GM18507 (cell line): Measurements from ENCODE around the gene SAMD14.

Source experiments
- DNase-seq: peaks from one replicate; pipeline ENCODE4 v3.0.0; 2011; ENCODE audit warnings: low read depth; ENCODE audit not compliant: insufficient read length; ENCODE audit errors: extremely low spot score
- FAIRE-seq: peaks from 2 replicates; lab custom pipeline; 2011; peaks lifted over from hg19 to GRCh38; lab: Jason Lieb, UNC

Gene SAMD14

DNA sequence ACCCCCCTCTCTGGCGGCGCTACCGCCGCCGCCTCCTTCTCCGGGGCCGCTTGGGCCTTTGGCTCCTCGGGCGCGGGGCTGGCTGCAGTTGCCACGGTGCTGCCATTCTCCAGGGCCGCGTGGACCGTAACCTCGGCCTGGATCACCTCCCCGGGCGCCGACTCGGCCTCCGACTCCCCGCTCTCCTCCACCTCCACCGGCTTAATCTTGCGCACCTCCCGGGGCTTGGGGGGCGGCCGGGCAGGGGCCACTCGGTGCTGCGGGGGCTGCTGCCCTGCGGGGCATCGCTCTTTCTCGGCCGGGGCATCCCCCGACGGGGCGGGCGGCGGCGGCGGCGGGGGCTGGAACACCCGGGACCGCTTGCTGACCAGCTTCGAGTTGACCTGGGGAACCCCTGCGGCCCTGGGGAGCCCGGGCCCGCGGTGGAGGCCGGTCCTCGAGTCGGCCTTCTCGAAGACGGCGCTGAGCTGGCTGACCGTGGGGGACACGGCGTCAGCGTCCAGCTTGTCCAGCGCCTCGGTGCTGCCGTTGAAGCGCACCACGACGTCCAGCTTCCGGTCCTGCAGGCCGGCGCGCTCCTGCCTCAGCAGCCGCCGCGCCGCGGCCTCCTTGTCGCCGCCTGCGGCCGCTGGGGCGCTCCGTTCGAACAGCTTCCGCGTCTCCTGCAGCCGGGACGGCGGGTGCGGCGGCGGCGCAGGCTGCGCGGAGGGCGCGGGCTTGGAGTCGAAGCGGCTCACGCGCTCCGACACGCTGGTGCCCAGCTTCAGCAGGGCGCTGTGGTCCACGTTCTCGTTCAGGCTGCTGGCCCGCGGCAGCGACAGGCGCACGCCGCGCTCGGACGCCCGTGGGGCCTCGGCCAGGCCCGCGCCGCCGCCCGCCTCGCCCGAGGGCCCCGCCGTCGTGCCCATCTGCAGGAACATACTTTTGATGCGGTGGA is 19.7 kb upstream of the SAMD14 start:
- DNase-seq: no peak
- FAIRE-seq: no peak

GRCh38 chr17:50149091-50149416 is 19.1 kb upstream of the SAMD14 start:
- FAIRE-seq (no peak), DNase-seq (no peak)

DNA sequence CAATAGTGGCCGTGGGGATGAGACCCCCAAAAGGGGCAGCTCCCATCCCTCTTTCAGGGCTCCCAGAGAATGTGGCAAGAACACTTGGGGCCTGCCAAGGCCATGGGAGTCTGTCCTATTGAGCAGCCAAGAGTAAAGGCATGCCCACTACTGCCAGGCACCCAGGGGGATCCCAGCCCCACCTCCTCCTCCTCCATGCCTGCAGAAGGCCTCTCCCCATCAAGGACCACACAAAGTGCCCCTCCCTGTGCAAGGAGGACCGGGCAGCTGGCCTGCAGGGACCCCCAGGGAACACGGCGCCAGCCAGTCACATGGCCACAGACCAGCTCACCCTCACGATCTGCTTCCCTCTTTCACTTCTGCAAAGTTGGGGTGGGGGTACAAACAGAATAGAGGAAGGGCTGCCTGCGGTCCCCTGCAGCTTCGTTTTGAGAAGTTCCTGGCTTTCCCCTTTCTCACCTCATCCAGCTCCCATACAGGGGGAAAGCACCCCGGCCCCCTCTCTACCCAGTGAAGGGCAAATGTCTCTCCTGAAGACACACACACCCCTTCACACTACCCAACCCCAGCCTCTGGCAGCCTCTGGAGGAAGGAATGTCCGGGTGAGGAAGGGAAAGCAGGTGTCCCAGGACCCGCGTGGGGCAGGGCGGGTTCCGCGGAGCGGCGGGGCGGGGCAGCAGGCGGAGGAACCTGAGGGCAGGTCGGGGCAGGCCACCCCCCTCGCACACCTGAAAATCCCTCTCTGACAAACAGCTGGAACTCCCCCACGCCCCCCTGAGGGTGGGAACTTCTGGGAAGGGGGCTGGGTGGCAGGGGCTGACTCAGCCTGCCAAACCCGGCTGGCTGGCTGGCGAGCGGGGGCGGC is 18.5 kb upstream of the SAMD14 start:
- DNase-seq (no peak), FAIRE-seq (peak; percentile 98)

- DNase-seq (no peak), FAIRE-seq (no peak)
Measured at GRCh38 chr17:50147841-50148225, 17.9 kb upstream of the SAMD14 start.

GRCh38 chr17:50146927-50147665 is 17.1 kb upstream of the SAMD14 start:
- peak; percentile 71 for FAIRE-seq
- DNase-seq: no peak

DNA sequence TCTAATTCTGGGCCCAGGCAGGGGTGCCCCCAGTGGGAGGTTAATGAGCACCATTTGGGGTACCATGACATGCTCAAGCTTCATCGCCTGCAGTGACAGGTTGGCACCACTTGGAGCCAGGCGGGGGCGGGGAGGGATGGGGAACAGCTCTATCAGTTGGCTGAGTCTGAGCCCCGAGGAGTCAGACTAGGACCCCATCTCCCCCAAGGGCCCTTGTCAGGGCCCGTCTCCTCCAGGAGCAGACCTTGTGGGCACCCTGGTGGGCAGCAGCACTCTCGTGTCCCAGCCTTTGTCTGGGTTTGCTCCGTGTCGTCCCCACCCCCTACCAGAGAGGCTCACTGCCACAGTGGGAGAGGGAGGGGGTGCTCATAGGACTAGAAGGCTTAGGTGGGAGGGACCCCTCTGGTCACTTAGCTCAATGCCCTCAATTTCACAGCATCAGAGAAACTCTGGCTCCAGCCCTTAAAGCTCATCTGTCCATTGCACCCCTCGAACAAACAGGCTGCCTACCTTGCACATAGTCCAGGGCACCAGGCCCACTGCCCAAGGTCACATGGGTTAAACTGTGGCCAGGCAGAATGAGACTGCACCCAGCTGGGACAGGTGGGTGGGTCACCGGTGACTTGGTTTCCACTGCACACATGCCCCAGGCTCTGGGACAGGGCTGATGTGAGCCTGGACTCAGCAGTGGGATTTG is 16.4 kb upstream of the SAMD14 start:
- FAIRE-seq (peak; percentile 5), DNase-seq (no peak)

DNA sequence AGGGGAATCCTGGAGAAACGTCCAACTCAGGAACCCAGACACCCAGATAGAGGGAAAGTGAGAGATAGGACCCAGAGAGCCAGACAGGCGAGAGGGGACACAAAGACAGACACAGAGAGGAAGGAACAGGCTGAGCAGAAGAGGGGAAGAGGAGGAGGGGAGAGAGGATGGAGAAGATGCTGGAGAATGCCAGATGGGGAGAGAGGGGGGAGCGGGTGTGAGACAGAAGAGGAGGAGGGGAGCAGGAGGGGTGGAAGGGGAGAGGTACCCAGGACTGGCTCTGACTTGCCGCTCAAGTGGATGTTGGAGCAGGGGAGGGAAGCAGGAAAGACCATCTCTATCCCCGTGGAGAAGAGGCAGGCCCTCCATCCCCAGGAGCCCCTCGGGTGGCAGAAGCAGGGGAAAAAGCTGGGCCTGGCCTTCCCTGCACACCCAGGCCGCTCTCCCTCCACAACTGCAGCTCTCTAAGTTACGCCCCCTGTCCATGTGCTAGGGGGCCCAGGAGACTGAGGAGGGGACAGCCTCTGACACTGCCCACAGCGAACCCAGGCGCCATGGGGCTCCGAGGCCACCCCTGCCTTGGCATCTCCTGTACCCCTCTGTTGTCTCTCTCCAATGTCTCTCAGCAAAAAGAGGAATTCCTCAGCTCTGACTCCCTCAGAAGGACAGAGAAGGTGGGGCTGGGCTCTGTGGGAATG is 15.7 kb upstream of the SAMD14 start:
- FAIRE-seq (no peak), DNase-seq (no peak)

GRCh38 chr17:50144845-50145531 is 15.0 kb upstream of the SAMD14 start:
- no peak for FAIRE-seq
- DNase-seq: no peak

- FAIRE-seq: no peak
- no peak for DNase-seq
Measured at GRCh38 chr17:50144355-50144754, 14.4 kb upstream of the SAMD14 start.

- DNase-seq: no peak
- FAIRE-seq: no peak
Measured at GRCh38 chr17:50143461-50144176, 13.7 kb upstream of the SAMD14 start.

DNA sequence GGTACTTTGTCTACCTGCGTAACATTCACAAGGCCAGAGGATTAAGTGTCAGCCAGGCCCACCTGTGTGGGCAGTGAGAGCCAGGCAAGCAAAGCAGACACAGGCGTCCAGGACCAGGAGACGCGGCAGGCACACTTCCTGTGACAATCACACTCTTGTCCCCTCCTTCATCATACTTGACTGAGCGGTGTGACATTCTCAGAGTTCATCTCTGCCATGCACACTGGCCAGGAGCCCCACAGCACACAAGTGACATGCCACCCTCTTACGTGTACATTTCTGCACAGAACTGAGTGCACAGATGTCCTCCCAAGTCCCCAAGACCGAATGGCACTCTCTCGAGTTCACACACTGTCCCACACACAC is 11.8 kb upstream of the SAMD14 start:
- no peak for FAIRE-seq
- no peak for DNase-seq

- FAIRE-seq (no peak), DNase-seq (no peak)
Measured at GRCh38 chr17:50141026-50141744, 11.2 kb upstream of the SAMD14 start.

DNA sequence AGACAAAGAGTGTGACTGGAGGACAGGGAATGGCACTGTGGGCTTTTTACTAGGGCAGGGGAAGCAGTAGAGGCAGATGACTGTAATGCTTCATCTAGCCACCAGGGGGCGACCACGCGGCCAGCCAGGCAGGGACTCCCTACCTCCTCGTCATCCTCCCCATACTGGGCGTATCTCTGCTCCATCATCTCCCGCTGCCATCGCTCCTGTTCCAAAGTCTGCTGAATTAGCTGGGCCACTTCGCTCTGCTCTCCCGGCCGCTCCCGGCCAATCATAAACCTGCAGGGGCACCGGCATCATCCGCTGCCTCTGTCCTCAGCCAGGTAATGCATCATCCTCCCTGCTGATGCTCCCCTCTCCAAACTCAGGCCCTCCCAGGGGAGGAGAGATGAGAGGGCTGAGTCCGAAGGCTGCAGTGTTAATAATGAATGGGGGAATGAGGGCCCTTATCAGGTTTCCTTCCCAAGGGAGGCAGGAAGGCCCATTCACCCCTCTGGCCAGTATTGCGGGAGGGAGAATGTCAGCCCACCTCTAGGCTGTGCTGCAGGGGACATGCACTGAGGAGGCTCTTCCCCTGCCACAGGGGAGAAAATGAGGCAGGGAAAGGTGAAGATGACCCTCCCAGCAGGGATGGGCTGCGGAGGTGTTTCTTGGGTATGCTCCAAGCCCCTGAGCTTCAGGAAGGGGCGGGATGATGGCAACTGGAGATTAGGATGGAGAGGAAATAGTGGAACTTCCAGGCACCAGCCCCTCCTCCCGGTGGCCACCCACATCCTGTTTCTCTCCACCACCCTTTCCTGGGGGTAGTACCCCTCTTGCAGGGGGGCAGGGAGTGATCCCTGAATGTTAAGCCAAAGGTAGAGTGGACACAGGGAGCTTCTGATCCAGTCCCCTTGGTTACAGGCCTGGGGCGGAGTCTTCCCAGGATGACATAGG is 10.3 kb upstream of the SAMD14 start:
- FAIRE-seq (peak; percentile 90), DNase-seq (no peak)

- FAIRE-seq (no peak), DNase-seq (no peak)
Measured at GRCh38 chr17:50139185-50139783, 9.3 kb upstream of the SAMD14 start.

GRCh38 chr17:50137042-50137441 is 7.1 kb upstream of the SAMD14 start:
- no peak for FAIRE-seq
- DNase-seq: no peak
